Measurements from ENCODE around the gene MYO9A. TPM values are rescaled to one million over a fixed set of nuclear protein-coding genes. Genes with fewer than 3 reads are reported as not detected.

MYO9A gene
- total RNA-seq, 1 donor from 2014 or later = 111 TPM

GRCh38 chr15:71790081-71790480 lies 327.9 kb downstream of the MYO9A start:
- H3K4me1 Mint-ChIP-seq (ENCODE audit: low read depth, unreplicated experiment) = no peaks in the 10 kb centered on the region
- no peaks in the 10 kb centered on the region for H3K9me3 Mint-ChIP-seq (ENCODE audit: unreplicated experiment)
- H3K36me3 Mint-ChIP-seq (ENCODE audit: unreplicated experiment) = no peaks in the 10 kb centered on the region
- no peak overlapping the region for H3K4me3 Mint-ChIP-seq (ENCODE audit: unreplicated experiment)
- no peak for DNase-seq
- peaks cover 3% of the 10 kb centered on the region for H3K27me3 Mint-ChIP-seq (ENCODE audit: unreplicated experiment)
- TF ChIP-seq CTCF (IDR thresholded peaks at IDR 0.05; ENCODE audit: partially characterized antibody, unreplicated experiment) = no peak
- H3K27ac Mint-ChIP-seq (ENCODE audit: unreplicated experiment) = no peak overlapping the region

- Mint-ChIP-seq H3K4me1 (ENCODE audit: low read depth, unreplicated experiment) (no peaks in the 10 kb centered on the region), H3K27me3 (ENCODE audit: unreplicated experiment) (peaks cover 3% of the 10 kb centered on the region), H3K9me3 (ENCODE audit: unreplicated experiment) (no peaks in the 10 kb centered on the region)
Observed at GRCh38 chr15:71789616-71790015, 328.3 kb downstream of the MYO9A start.

GRCh38 chr15:71788646-71789579 lies 329.0 kb downstream of the MYO9A start:
- no peak for DNase-seq
- Mint-ChIP-seq H3K4me3 (ENCODE audit: unreplicated experiment) (no peak overlapping the region), H3K27me3 (ENCODE audit: unreplicated experiment) (peaks cover 3% of the 10 kb centered on the region), H3K9me3 (ENCODE audit: unreplicated experiment) (no peaks in the 10 kb centered on the region), H3K27ac (ENCODE audit: unreplicated experiment) (no peak overlapping the region), H3K4me1 (ENCODE audit: low read depth, unreplicated experiment) (no peaks in the 10 kb centered on the region), H3K36me3 (ENCODE audit: unreplicated experiment) (no peaks in the 10 kb centered on the region)
- no peak for TF ChIP-seq CTCF (IDR thresholded peaks at IDR 0.05; ENCODE audit: partially characterized antibody, unreplicated experiment)

More at GRCh38 chr15:71789616-71790015, 328.3 kb downstream of the MYO9A start:
- DNase-seq = no peak
- no peak for TF ChIP-seq CTCF (IDR thresholded peaks at IDR 0.05; ENCODE audit: partially characterized antibody, unreplicated experiment)
- Mint-ChIP-seq H3K36me3 (ENCODE audit: unreplicated experiment) (no peaks in the 10 kb centered on the region), H3K4me3 (ENCODE audit: unreplicated experiment) (no peak overlapping the region), H3K27ac (ENCODE audit: unreplicated experiment) (no peak overlapping the region)

- no peaks in the 10 kb centered on the region for H3K9me3 Mint-ChIP-seq (ENCODE audit: unreplicated experiment)
- H3K4me3 Mint-ChIP-seq (ENCODE audit: unreplicated experiment) = no peak overlapping the region
- no peak overlapping the region for H3K27ac Mint-ChIP-seq (ENCODE audit: unreplicated experiment)
- DNase-seq = no peak
- TF ChIP-seq CTCF (IDR thresholded peaks at IDR 0.05; ENCODE audit: partially characterized antibody, unreplicated experiment) = no peak
- peaks cover 4% of the 10 kb centered on the region for H3K4me1 Mint-ChIP-seq (ENCODE audit: low read depth, unreplicated experiment)
- H3K36me3 Mint-ChIP-seq (ENCODE audit: unreplicated experiment) = no peaks in the 10 kb centered on the region
- H3K27me3 Mint-ChIP-seq (ENCODE audit: unreplicated experiment) = peaks cover 3% of the 10 kb centered on the region
Observed at GRCh38 chr15:71786673-71787072, 331.3 kb downstream of the MYO9A start.

GRCh38 chr15:71785996-71786395 lies 332.0 kb downstream of the MYO9A start:
- Mint-ChIP-seq H3K9me3 (ENCODE audit: unreplicated experiment) (no peaks in the 10 kb centered on the region), H3K27me3 (ENCODE audit: unreplicated experiment) (peaks cover 3% of the 10 kb centered on the region), H3K4me3 (ENCODE audit: unreplicated experiment) (no peak overlapping the region), H3K4me1 (ENCODE audit: low read depth, unreplicated experiment) (peaks cover 8% of the 10 kb centered on the region), H3K27ac (ENCODE audit: unreplicated experiment) (no peak overlapping the region), H3K36me3 (ENCODE audit: unreplicated experiment) (no peaks in the 10 kb centered on the region)
- DNase-seq = no peak
- TF ChIP-seq CTCF (IDR thresholded peaks at IDR 0.05; ENCODE audit: partially characterized antibody, unreplicated experiment) = no peak
